ENCODE data around the gene OPN1MW.
"Not testable (repeated sequence)": the region's sequence is repeated elsewhere in the genome, so short reads cannot be mapped to it uniquely, and the experiment has no call there.

The OPN1MW gene

GRCh38 chrX:154182296-154182695 lies at the start of gene OPN1MW:
Gene OPN1MW, plus strand, starts transcription at chrX:154182596. Its CDS starts 82 bp downstream, at chrX:154182678.
- not testable (repeated sequence) for DNase-seq (ENCODE audit: low read depth)

GRCh38 chrX:154135458-154136229 lies 46.8 kb upstream of the OPN1MW start:
- DNase-seq (ENCODE audit: low read depth) = no peak

GRCh38 chrX:154136627-154137161 lies 45.7 kb upstream of the OPN1MW start:
- peak; percentile 59 for DNase-seq (ENCODE audit: low read depth)

GRCh38 chrX:154138857-154139256 lies 43.5 kb upstream of the OPN1MW start:
- no peak for DNase-seq (ENCODE audit: low read depth)

GRCh38 chrX:154140206-154140605 lies 42.2 kb upstream of the OPN1MW start:
- DNase-seq (ENCODE audit: low read depth) = no peak

GRCh38 chrX:154140742-154141141 lies 41.7 kb upstream of the OPN1MW start:
- no peak for DNase-seq (ENCODE audit: low read depth)

- no peak for DNase-seq (ENCODE audit: low read depth)
Observed at GRCh38 chrX:154142386-154142785, 40.0 kb upstream of the OPN1MW start.

- DNase-seq (ENCODE audit: low read depth) = no peak
Observed at GRCh38 chrX:154142950-154143745, 39.2 kb upstream of the OPN1MW start.

GRCh38 chrX:154144010-154144409 lies 38.4 kb upstream of the OPN1MW start, which contains the start of gene OPN1LW:
Gene OPN1LW, plus strand, starts transcription at chrX:154144243. Its CDS starts 41 bp downstream, at chrX:154144284.
- not testable (repeated sequence) for DNase-seq (ENCODE audit: low read depth)

- DNase-seq (ENCODE audit: low read depth) = not testable (repeated sequence)
Observed at GRCh38 chrX:154151030-154151429, 31.4 kb upstream of the OPN1MW start.

- not testable (repeated sequence) for DNase-seq (ENCODE audit: low read depth)
Observed at GRCh38 chrX:154156221-154156620, 26.2 kb upstream of the OPN1MW start.

- DNase-seq (ENCODE audit: low read depth) = not testable (repeated sequence)
Observed at GRCh38 chrX:154157207-154157606, 25.2 kb upstream of the OPN1MW start.

- DNase-seq (ENCODE audit: low read depth) = not testable (repeated sequence)
Observed at GRCh38 chrX:154159345-154159744, 23.1 kb upstream of the OPN1MW start.

GRCh38 chrX:154164902-154165301 lies 17.5 kb upstream of the OPN1MW start:
- not testable (repeated sequence) for DNase-seq (ENCODE audit: low read depth)

GRCh38 chrX:154168384-154168783 lies 14.0 kb upstream of the OPN1MW start:
- DNase-seq (ENCODE audit: low read depth) = not testable (repeated sequence)

- not testable (repeated sequence) for DNase-seq (ENCODE audit: low read depth)
Observed at GRCh38 chrX:154172535-154172943, 9.9 kb upstream of the OPN1MW start.

- DNase-seq (ENCODE audit: low read depth) = not testable (repeated sequence)
Observed at GRCh38 chrX:154174356-154174755, 8.0 kb upstream of the OPN1MW start.

- DNase-seq (ENCODE audit: low read depth) = not testable (repeated sequence)
Observed at GRCh38 chrX:154183794-154184193, 1.4 kb downstream of the OPN1MW start.

- DNase-seq (ENCODE audit: low read depth) = not testable (repeated sequence)
Observed at GRCh38 chrX:154192846-154193245, 10.4 kb downstream of the OPN1MW start.

- DNase-seq (ENCODE audit: low read depth) = not testable (repeated sequence)
Observed at GRCh38 chrX:154194316-154194715, 11.9 kb downstream of the OPN1MW start.

GRCh38 chrX:154196466-154196865 lies 14.1 kb downstream of the OPN1MW start:
- DNase-seq (ENCODE audit: low read depth) = not testable (repeated sequence)

- DNase-seq (ENCODE audit: low read depth) = not testable (repeated sequence)
Observed at GRCh38 chrX:154209670-154210418, 27.4 kb downstream of the OPN1MW start.
